ENCODE results near the gene PDGFRB. TPM values are rescaled to one million over a fixed set of nuclear protein-coding genes. Genes with fewer than 3 reads are reported as not detected.

PDGFRB gene
- total RNA-seq, 1 experiment from 2014 or later: 0.66 TPM

DNA sequence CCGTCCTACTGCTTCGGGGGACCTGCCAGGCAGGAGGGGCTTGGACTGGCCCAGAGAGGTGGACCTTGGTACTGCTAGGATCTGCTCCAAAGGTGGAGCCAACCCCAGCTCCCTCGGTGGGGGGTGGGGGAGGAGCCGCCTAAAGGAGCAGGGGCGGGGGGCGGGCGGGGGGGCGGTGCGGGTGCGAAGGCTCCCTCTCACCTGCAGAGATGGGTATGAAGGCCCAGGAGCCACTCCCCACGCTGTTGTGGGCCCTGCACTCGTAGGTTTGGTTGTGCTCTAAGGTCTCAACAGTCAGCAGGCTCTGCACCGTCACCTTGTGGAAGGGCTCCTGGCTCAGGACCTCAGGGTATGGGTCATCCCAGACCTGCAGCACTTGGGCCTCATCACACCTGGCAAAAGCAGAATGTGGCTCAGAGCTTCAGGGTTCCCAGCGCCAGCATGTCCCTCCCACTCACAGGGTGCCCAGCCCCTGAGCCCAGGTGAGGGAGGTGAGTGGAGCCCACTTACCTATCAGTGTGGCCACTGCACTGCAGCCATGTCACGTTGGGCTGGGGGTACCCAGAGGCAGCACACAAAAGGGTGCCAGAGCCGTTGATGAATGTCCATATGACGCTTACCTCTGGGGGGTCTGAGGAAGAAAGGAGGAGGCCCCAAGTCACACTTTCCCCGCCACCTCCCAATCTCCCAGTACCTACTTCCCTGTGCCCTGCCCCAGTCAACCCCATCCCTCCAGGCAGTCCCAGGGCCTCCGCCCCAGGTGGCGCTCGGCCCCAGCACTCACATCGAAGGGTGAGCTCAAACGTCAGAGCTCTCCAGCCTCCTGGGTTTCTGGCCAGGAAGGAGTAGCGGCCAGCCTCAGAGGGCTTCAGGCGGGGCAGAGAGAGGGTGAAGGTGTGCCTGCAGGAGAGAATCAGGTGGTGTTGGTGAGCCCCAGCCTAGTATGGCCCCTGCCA is 85.7 kb downstream of the PDGFRB start:
- ATAC-seq: no peak
- intact Hi-C loops (cut with micrococcal nuclease): no loop called here
- no peak overlapping the region for H3K27ac ChIP-seq (ENCODE audit: low read length)
- no peaks in the 10 kb centered on the region for H3K9me3 ChIP-seq (ENCODE audit: low read length)
- no peak for DNase-seq
- no peak overlapping the region for H3K4me3 ChIP-seq (ENCODE audit: low read length)
- H3K9ac ChIP-seq (ENCODE audit: low read length): no peak overlapping the region
- no peaks in the 10 kb centered on the region for H3K79me2 ChIP-seq (ENCODE audit: low read length)
- no peak overlapping the region for H2AFZ ChIP-seq (ENCODE audit: low read length)
- H3K36me3 ChIP-seq (ENCODE audit: low read depth, low read length): no peaks in the 10 kb centered on the region
- TF ChIP-seq EZH2phosphoT487 (IDR thresholded peaks at IDR 0.05; ENCODE audit: borderline replicate concordance, low read length) (no peak), EZH2 (IDR thresholded peaks at IDR 0.05; ENCODE audit: low read length, unreplicated experiment) (no peak)
- TF ChIP-seq, protein P1, sequence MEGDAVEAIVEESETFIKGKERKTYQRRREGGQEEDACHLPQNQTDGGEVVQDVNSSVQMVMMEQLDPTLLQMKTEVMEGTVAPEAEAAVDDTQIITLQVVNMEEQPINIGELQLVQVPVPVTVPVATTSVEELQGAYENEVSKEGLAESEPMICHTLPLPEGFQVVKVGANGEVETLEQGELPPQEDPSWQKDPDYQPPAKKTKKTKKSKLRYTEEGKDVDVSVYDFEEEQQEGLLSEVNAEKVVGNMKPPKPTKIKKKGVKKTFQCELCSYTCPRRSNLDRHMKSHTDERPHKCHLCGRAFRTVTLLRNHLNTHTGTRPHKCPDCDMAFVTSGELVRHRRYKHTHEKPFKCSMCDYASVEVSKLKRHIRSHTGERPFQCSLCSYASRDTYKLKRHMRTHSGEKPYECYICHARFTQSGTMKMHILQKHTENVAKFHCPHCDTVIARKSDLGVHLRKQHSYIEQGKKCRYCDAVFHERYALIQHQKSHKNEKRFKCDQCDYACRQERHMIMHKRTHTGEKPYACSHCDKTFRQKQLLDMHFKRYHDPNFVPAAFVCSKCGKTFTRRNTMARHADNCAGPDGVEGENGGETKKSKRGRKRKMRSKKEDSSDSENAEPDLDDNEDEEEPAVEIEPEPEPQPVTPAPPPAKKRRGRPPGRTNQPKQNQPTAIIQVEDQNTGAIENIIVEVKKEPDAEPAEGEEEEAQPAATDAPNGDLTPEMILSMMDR (conservative IDR thresholded peaks at IDR 0.05; ENCODE audit: low read depth, low read length): no peak
- H3K27me3 ChIP-seq (ENCODE audit: low read length): peaks cover 6% of the 10 kb centered on the region; the same call in 1 of the 2 replicates
- peaks cover 14% of the 10 kb centered on the region for H3K4me1 ChIP-seq (ENCODE audit: insufficient read depth, low read length)
- H3K4me2 ChIP-seq (ENCODE audit: low read length): no peak overlapping the region
- H3K9me2 ChIP-seq (replicated peaks; ENCODE audit: low read length): no peaks in the 10 kb centered on the region
- ChIA-PET POLR2A (ENCODE audit: unreplicated experiment) (no interaction called here), CTCF (no interaction called here)
- H4K20me1 ChIP-seq (ENCODE audit: low read length): no peaks in the 10 kb centered on the region
- no TSS peak for BruUV-seq (replicated peaks)
- H3F3A ChIP-seq (ENCODE audit: low read length, unreplicated experiment): no peaks in the 10 kb centered on the region

DNA sequence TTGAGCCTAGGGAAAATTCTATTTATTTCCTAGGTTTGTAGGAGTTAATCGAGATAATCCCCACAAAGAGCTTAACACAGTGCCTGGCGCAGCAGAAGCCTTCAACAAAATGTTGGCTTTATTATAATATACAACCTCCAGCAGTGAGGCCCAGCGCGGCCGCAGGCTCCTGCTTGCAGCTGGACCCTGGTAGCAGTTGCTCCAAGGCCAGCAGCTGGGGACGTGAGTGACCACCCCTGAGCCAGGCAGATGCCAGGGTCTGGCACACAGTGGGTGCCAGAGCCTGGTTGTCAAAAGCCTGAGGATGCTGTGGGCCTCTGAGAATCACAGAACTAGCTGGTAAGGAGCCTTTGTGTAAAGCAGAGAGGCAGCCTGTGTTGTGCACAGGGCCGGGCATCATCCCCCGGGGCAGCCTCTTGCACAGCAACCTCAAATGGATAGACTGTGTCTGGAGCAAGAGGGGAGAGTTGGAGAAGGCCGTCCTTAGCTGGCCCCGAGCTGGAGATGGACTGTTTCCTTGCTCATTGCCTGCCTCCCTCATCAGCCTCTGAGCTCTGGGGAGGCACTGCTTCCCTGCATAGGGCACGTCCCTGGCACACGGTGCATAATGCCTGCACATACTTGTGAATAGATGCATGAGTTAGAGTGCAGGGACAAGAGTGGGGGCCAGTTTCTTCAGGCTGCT is 86.5 kb downstream of the PDGFRB start:
- ChIA-PET POLR2A (ENCODE audit: unreplicated experiment) (no interaction called here), CTCF (no interaction called here)
- no peak overlapping the region for H2AFZ ChIP-seq (ENCODE audit: low read length)
- H3K4me2 ChIP-seq (ENCODE audit: low read length): no peak overlapping the region
- H3F3A ChIP-seq (ENCODE audit: low read length, unreplicated experiment): no peaks in the 10 kb centered on the region
- no peak for DNase-seq
- no peaks in the 10 kb centered on the region for H3K9me3 ChIP-seq (ENCODE audit: low read length)
- ATAC-seq: no peak
- H3K36me3 ChIP-seq (ENCODE audit: low read depth, low read length): no peaks in the 10 kb centered on the region
- H3K79me2 ChIP-seq (ENCODE audit: low read length): no peaks in the 10 kb centered on the region
- no peak overlapping the region for H3K9ac ChIP-seq (ENCODE audit: low read length)
- no peaks in the 10 kb centered on the region for H4K20me1 ChIP-seq (ENCODE audit: low read length)
- intact Hi-C loops (cut with micrococcal nuclease): no loop called here
- no peaks in the 10 kb centered on the region for H3K9me2 ChIP-seq (replicated peaks; ENCODE audit: low read length)
- H3K4me3 ChIP-seq (ENCODE audit: low read length): no peak overlapping the region
- no TSS peak for BruUV-seq (replicated peaks)
- TF ChIP-seq, protein P1 (conservative IDR thresholded peaks at IDR 0.05; ENCODE audit: low read depth, low read length): no peak
- TF ChIP-seq EZH2phosphoT487 (IDR thresholded peaks at IDR 0.05; ENCODE audit: borderline replicate concordance, low read length): no peak
- no peak for TF ChIP-seq EZH2 (IDR thresholded peaks at IDR 0.05; ENCODE audit: low read length, unreplicated experiment)
- H3K27me3 ChIP-seq (ENCODE audit: low read length): no peaks in the 10 kb centered on the region
- H3K27ac ChIP-seq (ENCODE audit: low read length): no peak overlapping the region
- H3K4me1 ChIP-seq (ENCODE audit: insufficient read depth, low read length): peaks cover 14% of the 10 kb centered on the region
